ENCODE results near the gene RNF114. TPM values are rescaled to one million over a fixed set of nuclear protein-coding genes. Genes with fewer than 3 reads are reported as not detected.

The RNF114 gene
- total and polyA plus RNA-seq, 12 donors = 26.9 to 201 (median 68.9) TPM

DNA sequence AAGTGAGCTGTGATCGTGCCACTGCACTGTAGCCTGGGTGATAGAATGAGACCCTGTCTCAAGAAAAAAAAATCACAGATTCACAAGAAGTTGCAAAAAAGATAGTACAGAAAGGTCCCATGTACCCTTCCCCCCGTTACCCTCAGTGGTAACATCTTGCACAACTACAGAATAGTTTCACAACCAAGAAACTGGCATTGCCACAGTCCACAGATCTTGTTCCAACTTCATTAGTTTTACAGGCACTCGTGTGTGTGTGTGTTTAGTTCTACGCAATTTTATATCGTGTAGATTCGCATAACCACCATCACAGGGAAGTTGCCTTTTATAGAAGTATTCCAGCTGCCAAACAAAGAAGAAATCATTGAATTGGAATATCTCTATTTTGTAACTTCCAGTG, 40.0 kb upstream of the RNF114 start:
- no peaks in the 10 kb centered on the region for H3K9me3 ChIP-seq (replicated peaks in 1 of 3)
- peaks cover 0 to 22% of the 10 kb centered on the region in 2 donors for H3K4me1 ChIP-seq (replicated peaks in 1 of 2)
- H3K36me3 ChIP-seq (replicated peaks in 1 of 2) = no peaks in the 10 kb centered on the region
- TF ChIP-seq, protein P1, sequence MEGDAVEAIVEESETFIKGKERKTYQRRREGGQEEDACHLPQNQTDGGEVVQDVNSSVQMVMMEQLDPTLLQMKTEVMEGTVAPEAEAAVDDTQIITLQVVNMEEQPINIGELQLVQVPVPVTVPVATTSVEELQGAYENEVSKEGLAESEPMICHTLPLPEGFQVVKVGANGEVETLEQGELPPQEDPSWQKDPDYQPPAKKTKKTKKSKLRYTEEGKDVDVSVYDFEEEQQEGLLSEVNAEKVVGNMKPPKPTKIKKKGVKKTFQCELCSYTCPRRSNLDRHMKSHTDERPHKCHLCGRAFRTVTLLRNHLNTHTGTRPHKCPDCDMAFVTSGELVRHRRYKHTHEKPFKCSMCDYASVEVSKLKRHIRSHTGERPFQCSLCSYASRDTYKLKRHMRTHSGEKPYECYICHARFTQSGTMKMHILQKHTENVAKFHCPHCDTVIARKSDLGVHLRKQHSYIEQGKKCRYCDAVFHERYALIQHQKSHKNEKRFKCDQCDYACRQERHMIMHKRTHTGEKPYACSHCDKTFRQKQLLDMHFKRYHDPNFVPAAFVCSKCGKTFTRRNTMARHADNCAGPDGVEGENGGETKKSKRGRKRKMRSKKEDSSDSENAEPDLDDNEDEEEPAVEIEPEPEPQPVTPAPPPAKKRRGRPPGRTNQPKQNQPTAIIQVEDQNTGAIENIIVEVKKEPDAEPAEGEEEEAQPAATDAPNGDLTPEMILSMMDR (IDR thresholded peaks at IDR 0.05) = no peak
- TF ChIP-seq POLR2A (IDR thresholded peaks at IDR 0.05) = no peak
- H3K27me3 ChIP-seq = no peaks in the 10 kb centered on the region
- no peak overlapping the region for H3K27ac ChIP-seq
- no peak overlapping the region for H3K4me3 ChIP-seq
- DNase-seq = peak in 1 of 7 donors; percentile 51
- intact Hi-C loops (cut with DNase I) = no loop called here
- WGBS, 4 donors = 60 to 74% (median 65%) methylated on average over 6 of the region's 6 CpGs

DNA sequence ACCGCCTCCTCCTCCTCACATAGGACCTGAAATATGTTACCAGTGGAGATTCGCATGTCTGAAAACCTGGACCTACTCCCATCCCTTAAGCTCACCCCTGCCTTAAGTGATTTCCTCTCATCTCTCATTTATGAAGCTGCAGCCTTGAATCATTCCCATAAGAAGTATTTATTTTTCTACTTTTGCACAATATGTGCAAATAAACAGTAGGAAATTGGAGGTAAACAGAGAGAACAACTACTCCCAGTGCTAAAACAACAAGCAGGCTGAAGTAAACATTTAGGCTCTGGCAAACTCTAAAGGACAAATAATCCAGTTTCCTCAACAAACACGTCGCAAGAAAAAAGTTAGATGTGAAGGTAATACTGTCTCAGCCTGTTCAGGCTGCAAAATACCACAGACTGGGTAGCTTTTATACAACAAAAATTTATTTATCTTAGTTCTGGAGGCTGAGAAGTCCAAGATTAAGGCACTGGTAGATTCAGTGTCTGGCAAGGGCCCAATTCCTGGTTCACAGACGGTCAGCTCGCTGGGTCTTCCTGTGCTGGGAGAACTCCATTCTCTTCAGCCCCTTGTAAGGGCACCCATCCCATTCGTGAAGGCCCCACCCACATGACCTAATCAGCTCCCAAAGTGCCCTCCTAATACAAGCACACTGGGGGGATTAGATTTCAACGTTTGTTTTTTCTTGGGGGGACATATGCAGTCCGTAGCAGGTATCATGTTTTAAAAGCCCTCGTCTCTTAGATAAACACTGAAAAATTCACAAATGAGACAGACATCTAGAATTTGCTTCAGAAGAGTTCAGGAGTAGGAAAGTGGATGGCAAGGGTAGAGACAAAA, 36.4 kb upstream of the RNF114 start:
- WGBS, 4 donors = 75 to 81% (median 77%) methylated on average over 10 of the region's 10 CpGs
- intact Hi-C loops (cut with DNase I) = no loop called here
- H3K36me3 ChIP-seq (replicated peaks in 1 of 2) = peaks cover 0 to 10% of the 10 kb centered on the region in 2 donors
- no peaks in the 10 kb centered on the region for H3K27me3 ChIP-seq
- no peak overlapping the region for H3K4me3 ChIP-seq
- TF ChIP-seq, protein P1 (IDR thresholded peaks at IDR 0.05) = no peak
- TF ChIP-seq POLR2A (IDR thresholded peaks at IDR 0.05) = no peak
- no peak for DNase-seq
- no peak overlapping the region for H3K27ac ChIP-seq
- no peaks in the 10 kb centered on the region for H3K9me3 ChIP-seq (replicated peaks in 1 of 3)
- no peaks in the 10 kb centered on the region for H3K4me1 ChIP-seq (replicated peaks in 1 of 2)

DNA sequence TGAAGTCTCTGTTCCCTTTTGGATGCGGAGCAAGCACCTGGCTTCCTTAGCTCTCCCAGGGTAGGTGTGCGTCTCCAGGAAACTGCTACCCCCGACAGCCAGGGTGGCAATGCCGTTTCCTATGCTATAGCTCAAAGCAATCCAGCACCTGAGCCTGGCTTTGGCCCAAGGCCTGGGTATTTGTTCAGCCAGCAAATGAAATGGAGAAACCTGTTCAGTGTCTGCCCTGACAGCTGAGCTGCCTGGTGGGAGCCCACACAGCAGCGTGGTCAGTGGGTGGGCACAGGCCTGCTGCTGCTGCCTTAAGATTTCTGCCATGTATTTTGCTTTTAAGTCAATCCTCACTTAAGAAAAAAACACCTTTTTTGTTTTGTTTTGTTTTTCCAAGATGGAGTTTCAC, 34.6 kb upstream of the RNF114 start:
- no peaks in the 10 kb centered on the region for H3K4me1 ChIP-seq (replicated peaks in 1 of 2)
- H3K4me3 ChIP-seq = no peak overlapping the region
- intact Hi-C loops (cut with DNase I) = no loop called here
- no peaks in the 10 kb centered on the region for H3K9me3 ChIP-seq (replicated peaks in 1 of 3)
- no peaks in the 10 kb centered on the region for H3K27me3 ChIP-seq
- DNase-seq = peak in 2 of 7 donors; percentile 15 to 60
- TF ChIP-seq POLR2A (IDR thresholded peaks at IDR 0.05) = no peak
- TF ChIP-seq, protein P1 (IDR thresholded peaks at IDR 0.05) = no peak
- no peak overlapping the region for H3K27ac ChIP-seq
- peaks cover 0 to 28% of the 10 kb centered on the region in 2 donors for H3K36me3 ChIP-seq (replicated peaks in 1 of 2)
- 74 to 90% (median 80%) methylated on average over 5 of the region's 5 CpGs for WGBS, 4 donors

DNA sequence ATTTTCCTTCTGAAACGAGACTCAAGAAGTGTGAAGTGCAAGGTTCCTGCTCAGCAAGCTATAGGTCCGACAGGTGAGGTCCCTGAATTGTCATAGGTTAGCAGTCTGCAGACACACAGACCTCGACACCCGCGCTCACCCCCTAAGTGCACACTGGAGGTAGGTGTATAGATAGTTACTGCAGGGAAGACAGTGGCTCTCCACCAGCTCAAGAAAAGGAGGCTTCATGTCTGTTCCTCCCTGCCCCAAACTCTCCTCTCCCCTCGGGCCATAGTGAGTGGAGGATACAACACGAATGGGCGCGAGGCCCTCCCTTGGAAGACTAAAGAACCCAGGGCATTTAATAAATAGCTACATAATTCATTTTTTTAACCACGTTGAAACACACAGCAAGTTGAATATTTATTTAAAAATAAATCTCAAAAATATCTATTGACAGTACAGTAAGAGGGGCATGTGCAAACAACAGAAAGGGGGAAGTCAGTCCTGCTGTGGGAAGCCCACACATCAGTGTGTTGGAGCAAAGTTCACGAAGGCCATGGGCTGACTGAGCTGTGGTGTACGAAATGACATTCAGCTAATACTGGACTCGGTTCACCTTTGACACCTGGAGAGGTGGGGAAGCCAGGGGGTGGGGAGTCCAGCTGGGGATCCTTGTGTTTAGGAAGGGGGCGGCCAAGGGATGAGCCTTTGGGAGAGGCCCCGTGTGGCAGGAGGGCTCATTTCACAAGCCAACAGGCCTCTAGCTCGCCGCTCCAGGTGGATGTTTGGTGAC, 31.6 kb upstream of the RNF114 start:
- no peak overlapping the region for H3K27ac ChIP-seq

More for the DNA sequence above, 31.6 kb upstream of the RNF114 start:
- TF ChIP-seq POLR2A (IDR thresholded peaks at IDR 0.05) = no peak
- no peaks in the 10 kb centered on the region for H3K27me3 ChIP-seq
- no peak overlapping the region for H3K4me3 ChIP-seq
- peaks cover 4 to 5% of the 10 kb centered on the region in 2 donors for H3K4me1 ChIP-seq (replicated peaks in 1 of 2)
- 86 to 93% (median 90%) methylated on average over 17 of the region's 17 CpGs for WGBS, 4 donors
- H3K36me3 ChIP-seq (replicated peaks in 1 of 2) = peaks cover 0 to 48% of the 10 kb centered on the region in 2 donors
- no peaks in the 10 kb centered on the region for H3K9me3 ChIP-seq (replicated peaks in 1 of 3)
- intact Hi-C loops (cut with DNase I) = no loop called here
- DNase-seq = no peak
